ENCODE results near the gene RABGAP1L.

DNA sequence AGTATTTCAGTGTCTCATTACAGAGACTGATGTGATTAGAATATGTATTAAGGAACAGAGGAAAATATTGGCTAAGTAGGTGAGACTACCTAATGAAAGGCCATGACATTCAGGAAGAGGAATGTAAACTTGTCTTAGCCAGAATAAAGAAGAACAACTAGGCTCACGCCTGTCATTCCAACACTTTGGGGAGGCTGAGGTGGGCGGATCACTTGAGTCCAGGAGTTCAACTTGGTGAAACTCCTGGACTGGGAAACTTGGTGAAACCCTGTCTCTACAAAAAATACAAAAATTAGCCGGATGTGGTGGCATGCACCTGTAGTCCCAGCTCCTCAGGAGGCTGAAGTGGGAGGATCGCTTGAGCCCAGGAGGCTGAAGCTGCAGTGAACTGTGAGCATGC is 825.6 kb downstream of the RABGAP1L start:
- TF ChIP-seq, protein P1, sequence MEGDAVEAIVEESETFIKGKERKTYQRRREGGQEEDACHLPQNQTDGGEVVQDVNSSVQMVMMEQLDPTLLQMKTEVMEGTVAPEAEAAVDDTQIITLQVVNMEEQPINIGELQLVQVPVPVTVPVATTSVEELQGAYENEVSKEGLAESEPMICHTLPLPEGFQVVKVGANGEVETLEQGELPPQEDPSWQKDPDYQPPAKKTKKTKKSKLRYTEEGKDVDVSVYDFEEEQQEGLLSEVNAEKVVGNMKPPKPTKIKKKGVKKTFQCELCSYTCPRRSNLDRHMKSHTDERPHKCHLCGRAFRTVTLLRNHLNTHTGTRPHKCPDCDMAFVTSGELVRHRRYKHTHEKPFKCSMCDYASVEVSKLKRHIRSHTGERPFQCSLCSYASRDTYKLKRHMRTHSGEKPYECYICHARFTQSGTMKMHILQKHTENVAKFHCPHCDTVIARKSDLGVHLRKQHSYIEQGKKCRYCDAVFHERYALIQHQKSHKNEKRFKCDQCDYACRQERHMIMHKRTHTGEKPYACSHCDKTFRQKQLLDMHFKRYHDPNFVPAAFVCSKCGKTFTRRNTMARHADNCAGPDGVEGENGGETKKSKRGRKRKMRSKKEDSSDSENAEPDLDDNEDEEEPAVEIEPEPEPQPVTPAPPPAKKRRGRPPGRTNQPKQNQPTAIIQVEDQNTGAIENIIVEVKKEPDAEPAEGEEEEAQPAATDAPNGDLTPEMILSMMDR (conservative IDR thresholded peaks at IDR 0.05; ENCODE audit: low read length): no peak
- TF ChIP-seq EZH2phosphoT487 (IDR thresholded peaks at IDR 0.05; ENCODE audit: borderline replicate concordance): no peak
